NCI-H2081 (cell line): ENCODE data around the gene MLKL.
A peak's percentile ranks its signal among the peaks of the same experiment; 100 is the strongest.

Source experiments
- DNase-seq, 2 experiments: peaks; one replicate each; lab custom pipeline; 2025; lab: John Stamatoyannopoulos, UW

Gene MLKL

DNA sequence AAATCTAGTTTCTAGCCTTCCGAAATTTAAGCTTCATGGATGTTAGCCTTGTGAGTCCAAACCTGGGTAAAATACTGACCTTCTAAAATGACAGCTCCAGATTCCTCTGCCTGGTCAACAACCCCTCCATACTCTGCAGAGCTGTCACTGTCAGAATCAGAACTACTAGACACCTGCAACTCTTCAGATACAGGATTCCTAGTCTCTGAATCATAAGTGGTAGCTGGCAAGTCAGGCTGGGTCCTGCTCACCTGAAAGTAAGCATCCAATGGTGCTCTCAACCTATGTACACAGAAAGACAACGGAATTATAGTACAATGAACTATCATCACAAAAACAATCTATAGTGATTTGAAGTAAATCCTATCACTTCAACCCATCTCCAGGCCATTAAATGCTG is 48.8 kb downstream of the MLKL start:
- no peak for DNase-seq

DNA sequence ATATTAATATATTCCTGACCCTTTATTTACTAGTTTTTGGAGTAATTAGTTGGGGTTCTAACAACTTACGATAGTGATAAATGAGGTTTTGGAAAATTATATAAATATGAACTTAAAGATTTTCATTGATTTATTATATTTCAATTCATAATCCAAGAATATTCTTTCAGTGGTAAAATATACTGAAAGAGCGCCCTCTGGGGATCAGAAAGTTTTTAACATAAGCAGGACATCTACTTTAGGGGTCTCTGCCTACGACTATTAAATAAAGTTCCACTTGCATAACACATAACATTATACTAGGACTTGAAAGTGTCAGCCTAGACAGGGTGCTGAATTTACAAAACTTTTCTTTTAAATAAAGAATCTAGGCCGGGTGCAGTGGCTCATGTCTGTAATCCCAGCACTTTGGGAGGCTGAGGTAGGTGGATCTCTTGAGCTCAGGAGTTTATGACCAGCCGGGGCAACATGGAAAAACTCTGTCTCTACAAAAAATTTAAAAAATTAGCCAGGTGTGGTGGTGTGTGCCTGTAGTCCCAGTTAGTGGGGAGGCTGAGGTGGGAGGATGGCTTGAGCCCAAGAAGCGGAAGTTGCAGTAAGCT is 49.6 kb downstream of the MLKL start:
- DNase-seq = no peak

DNA sequence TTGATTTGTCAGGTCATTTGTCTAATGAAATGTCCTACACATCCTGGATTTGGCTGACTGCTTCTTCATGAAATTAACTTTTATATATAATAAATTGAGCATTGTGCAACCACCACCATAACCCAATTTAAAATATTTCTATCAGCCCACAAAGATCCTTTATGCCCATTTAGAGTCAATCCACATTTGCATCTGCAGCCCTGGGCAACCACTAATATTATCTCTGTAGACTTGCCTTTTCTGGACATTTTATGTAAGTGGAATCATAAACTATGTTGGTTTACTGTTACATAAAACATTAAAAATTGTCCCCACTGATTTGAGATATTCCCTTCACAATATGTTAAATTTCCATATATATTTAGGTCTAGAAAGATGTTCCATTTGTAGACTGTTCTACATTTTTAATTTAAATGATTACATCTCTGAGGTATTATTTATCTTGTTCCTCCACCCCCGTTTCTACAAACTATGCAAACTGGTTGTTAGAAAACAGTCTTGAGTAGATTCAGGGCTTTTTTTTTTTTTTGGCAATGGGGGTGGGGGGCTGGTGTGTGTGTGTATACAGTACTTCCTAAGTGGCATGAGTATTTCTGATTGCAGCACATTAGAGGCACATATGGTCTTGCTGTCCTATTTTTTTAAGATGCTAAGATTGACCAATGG is 50.7 kb downstream of the MLKL start:
- DNase-seq = no peak

DNA sequence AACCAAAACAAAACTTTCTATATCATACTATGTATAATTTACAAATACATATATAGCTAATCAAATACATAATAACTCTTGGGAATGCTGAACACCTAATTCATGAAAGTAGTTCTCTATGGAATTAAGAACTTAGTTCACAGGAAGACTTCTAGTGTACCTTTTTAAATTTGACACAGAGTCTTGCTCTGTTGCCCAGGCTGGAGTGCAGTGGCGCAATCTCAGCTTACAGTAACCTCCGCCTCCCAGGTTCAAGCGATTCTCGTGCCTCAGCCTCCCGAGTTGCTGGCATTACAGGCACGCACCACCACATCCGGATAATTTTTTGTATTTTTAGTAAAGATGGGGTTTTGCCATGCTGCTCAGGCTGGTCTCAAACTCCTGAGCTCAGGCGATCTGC is 58.7 kb downstream of the MLKL start:
- no peak for DNase-seq

DNA sequence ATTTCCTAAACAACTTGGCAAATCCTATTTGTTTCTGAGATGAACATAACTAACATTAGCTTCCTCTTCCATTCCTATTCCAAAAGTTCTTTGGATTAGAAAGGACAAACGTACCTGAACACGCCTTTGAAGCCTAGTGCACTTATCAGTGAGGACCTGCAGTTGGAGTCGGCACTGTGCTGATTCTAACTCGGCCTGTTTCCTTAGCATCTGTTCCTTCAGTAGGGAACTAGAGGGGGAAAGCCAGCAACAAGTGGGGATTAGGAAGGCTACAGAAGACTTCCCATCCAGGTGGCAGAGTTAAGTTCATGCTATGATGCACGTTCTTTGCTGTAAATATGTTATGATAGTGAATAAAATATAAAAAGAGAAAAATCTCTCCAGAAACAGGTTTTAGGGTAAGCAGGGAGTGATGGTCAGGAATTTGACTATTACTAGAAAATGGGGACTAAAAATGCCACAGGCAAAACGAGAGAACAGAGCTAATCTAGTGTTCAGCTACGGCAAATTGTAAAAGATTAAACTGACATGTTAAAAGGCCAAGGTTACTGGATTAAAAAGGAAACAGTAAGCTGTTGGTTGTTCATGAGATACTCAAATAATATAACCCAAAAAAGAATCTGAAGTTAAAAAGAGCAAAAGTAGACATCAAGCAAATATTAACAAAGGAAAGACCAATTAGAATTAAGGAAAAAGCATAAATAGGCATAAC is 62.8 kb downstream of the MLKL start:
- DNase-seq = no peak

DNA sequence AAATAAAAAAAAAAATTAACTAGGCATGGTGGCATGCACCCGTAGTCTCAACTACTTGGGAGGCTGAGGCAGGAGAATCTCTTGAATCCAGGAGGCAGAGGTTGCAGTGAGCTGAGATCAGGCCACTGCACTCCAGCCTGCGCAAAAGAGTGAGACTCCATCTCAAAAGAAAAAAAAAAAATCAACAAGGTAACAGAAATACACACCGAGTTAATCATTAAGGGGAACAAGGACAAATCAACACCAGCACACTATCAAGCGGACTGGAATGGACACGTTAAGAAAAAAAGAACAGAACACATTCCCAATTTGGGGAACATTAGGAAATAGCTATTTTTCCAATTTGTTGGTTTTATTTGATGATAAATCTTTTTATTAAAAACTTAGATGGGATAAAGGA is 65.4 kb downstream of the MLKL start:
- DNase-seq = no peak

DNA sequence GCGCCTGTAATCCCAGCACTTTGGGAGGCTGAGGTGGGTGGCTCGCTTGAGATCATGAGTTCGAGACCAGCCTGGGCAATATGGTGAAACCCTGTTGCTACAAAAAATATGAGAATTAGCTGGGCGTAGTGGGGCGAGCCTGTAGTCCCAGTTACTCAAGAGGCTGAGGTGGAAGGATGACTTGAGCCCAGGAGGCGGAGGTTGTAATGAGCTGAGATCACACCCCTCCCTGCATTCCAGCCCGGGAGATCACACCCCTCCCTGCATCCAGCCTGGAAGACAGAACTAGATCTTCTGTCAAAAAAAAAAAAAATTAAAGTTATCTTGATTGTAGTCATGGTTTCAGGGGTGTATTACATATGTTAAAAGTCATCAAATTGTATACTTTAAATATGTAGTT is 67.0 kb downstream of the MLKL start:
- DNase-seq = no peak

DNA sequence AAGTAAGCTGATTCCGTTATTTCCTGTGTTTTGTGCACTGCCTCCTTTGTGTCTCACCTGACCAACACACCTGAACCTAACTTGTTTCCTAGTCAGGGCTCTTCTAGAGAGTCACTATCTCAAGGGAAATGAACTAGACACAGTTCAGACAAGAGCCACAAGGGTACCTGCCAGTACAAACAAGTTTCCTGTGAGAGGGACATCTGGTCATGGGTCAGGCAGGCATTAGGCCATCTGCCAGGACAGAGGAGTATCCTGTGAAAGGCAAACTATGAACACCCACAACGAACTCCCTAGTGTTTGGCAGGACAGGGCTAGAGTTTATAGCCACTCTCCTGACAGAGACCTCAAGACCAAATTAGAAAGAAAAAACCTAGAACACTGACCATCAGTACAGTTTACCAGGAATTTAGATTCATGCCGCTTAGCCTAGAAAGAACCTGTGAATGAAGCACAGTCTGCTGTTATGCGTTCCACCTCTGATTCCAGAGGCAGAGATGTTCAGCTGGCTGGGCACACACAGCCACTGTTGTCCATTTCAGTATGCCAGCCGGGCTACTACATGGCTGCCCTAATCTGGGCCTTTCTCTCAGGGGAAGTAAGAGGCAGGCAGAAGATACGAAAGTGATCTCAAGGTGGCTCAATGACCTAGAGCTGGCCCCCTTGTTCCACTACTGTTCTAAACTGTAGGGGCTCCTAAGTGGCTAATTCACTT is 73.0 kb downstream of the MLKL start:
- no peak for DNase-seq

DNA sequence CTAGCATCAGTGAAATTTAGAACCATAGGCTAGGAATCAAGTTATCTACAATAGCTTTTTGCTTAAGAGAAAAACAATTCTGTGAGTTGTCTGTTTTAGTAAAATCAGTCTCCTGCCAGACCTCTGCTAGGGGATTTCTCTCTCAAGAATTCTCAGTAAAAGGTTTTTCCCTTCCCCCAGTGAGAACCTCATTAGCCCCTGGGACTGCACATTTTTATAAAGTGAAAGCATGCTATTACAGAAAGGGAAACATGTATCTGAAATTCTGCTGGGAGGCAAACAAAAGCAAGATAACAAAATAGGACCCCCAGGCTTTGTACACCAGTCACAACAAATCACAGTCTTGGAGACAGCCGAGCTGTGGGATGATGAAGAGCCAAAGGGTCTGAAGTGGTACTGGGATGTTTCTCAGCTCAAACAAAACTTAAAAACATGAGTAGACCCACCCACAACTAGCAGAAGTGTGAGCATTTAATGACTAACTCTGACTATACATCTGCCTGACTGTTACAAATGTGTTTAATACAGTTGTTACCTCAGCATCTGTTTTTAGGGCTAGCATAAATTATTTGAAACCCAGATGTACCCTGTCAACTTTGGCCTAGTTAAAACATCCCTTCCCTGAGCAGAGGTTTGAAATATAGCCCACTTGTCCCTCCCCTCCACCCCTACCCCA is 73.8 kb downstream of the MLKL start:
- no peak for DNase-seq

DNA sequence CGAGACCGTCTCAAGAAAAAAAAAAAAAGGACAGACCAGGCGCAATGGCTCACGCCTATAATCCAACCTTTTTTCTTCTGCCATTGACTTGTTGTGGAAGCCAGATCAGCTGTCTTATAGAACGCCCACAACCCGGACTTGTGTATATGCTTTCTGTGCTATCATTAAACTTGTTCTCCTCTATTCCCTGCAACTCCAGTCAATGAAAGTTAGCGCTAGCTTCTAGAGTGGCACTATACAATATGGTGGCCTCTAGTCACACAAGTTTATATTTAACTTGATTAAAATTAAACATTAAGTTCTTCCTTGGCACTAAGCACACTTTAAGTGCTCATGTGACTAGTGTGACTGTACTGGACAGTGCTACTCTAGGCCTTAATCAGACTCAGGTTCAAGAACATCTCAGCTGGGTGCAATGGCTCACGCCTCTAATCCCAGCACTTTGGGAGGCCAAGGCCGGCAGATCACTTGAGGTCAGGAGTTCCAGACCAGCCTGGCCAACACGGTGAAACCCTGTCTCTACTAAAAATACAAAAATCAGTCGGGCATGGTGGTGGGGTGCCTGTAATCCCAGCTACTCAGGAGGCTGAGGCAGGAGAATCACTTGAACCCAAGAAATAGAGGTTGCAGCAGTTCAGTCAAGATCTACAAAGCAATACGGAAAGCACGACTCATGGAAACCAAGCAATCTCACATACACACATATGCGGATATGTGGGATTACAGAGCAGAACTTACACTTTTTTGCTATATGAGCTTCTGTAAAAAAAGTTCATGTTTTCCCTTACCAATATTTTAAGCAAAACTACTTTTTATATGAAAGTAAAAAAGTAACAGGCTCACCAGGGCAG is 74.9 kb downstream of the MLKL start:
- DNase-seq = no peak

DNA sequence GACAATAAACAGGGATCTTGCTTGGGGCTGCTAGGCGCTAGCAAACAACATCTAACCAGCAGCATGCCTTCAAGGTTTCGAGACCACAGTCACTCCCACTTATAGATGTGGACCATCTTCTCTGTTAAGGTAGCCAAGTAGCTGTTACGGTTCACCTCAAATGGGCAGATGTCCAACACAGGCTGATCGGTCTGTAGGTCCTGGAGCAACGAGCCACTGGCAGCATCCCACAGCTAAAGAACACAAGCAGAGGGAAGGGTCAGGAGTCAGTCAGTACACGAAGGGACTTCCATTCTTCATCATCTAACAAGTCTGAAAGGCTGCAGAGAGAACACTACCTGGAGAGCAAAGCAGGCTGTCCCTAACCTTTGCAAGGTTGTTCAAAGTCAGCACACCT is 76.8 kb downstream of the MLKL start:
- no peak for DNase-seq

DNA sequence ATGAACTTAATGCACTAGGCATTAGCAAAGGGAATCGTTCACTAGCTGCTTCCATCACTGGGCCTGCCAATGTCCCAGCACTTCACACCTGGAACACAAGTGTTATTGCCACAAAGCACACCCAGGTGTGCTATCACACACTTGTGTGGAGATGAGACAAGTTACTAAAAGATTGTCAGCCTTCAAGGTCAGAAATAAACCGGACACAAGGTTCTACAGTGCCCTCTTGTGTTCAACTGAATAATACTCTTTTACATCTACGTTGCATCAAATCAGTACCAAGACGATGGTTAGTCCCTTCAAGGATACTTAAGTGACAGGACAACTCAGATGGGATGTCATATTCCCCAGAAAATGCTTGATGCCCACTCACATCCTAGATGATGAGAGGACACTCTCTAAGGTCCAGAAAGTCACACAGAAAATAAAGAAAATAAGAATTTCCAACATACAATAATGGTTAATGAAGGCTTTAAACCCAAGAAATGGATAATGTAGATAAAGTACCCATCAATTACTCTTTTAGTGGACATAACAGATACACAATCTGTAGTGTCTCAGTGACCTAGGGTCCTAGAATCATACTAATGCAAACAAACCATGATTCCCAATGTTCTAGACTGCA is 77.3 kb downstream of the MLKL start:
- peak in 1 of 2 experiments; percentile 5 for DNase-seq

DNA sequence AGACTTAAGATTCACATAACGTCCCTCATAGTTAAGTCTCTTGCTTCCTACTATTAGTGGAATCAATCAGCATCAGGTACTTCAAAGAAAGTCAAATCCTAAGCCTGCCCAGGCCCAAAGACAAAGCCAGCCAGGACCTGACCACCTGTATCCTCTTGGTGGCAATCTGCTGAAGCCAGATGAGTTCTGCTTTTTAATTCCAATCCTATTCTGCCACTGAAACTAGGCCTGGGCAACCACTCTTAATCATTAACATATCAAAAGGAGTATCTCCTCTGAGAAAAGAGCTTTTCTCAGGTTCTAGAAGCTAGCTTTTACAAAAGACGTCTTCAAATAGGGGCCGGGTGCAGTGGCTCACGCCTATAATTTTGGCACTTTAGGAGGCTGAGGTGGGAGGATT is 78.7 kb downstream of the MLKL start:
- DNase-seq = no peak
